GM18507 (cell line): ENCODE results near the gene CAMSAP3.
"Not testable (repeated sequence)": the region's sequence is repeated elsewhere in the genome, so short reads cannot be mapped to it uniquely, and the experiment has no call there.

ENCODE experiments used
- DNase-seq: peaks from one replicate; pipeline ENCODE4 v3.0.0; 2011; ENCODE audit warnings: low read depth; ENCODE audit not compliant: insufficient read length; ENCODE audit errors: extremely low spot score
- FAIRE-seq: peaks from 2 replicates; lab custom pipeline; 2011; peaks lifted over from hg19 to GRCh38; lab: Jason Lieb, UNC

The CAMSAP3 gene

DNA sequence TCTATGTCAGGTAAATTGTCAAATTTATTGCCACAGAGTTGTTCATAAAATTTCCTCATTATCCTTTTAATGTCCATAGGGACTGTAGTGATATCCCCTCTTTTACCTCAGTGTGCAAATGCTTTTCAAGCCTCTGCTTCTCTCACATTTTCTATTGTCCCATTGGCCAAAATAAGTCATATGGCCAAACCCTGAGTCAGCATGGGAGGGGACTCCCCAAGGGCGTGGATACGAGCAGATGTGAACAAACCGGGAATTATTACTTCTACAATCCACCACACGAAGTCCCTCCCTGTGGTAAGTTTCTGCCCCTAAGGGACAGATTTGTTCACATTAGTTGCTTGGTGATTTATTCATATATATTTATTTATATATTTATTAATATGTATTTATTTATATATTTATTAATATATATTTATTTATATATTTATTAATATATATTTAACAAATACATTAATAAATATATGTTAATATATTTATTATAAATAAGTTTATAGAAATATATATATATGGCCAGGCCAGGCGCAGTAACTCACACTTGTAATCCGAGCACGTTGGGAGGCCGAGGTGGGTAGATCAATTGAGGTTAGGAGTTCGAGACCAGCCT lies 20.1 kb upstream of the CAMSAP3 start:
- no peak for DNase-seq
- FAIRE-seq, result no peak

DNA sequence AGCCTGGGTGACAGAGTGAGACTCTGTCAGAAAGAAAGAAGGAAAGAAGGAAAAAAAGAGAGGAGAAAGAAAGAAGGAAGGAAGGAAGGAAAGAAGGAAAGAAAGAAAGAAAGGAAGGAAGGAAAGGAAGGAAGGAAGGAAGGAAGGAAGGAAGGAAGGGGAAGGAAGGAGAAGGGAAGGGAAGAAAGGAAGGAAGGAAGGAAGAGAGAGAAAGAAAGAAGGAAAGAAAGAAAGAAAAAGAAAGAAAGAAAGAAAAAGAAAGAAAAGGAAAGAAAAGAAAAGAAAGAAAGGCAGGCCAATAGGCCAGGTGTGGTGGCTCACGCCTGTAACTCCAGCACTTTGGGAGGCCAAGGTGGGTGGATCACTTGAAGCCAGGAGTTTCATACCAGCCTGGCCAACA lies 18.2 kb upstream of the CAMSAP3 start:
- not testable (repeated sequence) for DNase-seq, FAIRE-seq

DNA sequence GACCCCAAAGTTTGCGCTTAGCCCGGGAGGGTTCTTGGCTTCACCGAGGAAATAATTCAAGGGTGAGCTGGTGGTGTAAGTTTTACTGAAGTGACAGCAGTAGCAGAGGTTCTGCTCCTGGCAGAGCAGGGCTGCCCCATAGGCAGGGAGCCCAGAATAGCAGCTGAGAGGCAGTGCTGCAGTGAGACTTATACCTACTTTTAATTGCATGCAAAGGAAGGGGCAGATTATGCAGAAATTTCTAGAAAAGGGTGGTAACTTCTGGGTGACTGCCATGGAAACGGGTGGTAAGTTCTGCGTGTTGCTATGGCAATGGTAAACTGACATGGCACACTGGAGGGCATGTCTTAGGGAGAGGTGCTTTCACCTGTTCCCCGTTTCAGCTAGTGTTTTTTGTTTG lies 17.5 kb upstream of the CAMSAP3 start:
- FAIRE-seq (no peak), DNase-seq (no peak)

DNA sequence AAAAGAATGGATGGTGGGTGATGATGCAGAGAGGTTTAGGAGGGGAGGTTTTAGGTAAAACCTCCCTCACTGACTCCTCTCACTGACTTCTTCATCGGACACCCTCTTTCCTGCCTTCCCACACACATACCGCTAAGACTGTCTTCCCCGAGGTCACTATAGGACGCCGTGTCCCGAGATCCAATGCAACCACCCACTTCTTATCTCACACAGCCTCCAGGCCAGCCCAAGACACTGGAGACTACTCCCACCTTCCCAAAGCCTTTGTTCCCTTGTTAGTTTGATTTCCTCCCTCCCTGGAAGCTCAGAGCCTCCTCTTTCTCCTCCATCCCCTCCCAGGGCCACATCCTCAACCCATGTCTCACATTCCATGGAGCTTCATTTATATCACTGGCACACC lies 16.5 kb upstream of the CAMSAP3 start:
- FAIRE-seq (no peak), DNase-seq (no peak)

- FAIRE-seq (no peak), DNase-seq (no peak)
These were observed 13.2 kb upstream of the CAMSAP3 start for GRCh38 chr19:7582446-7582845.

GRCh38 chr19:7589822-7590221 lies 5.8 kb upstream of the CAMSAP3 start:
- FAIRE-seq (no peak), DNase-seq (no peak)

GRCh38 chr19:7590256-7590655 lies 5.4 kb upstream of the CAMSAP3 start:
- DNase-seq, result no peak
- FAIRE-seq, result no peak

DNA sequence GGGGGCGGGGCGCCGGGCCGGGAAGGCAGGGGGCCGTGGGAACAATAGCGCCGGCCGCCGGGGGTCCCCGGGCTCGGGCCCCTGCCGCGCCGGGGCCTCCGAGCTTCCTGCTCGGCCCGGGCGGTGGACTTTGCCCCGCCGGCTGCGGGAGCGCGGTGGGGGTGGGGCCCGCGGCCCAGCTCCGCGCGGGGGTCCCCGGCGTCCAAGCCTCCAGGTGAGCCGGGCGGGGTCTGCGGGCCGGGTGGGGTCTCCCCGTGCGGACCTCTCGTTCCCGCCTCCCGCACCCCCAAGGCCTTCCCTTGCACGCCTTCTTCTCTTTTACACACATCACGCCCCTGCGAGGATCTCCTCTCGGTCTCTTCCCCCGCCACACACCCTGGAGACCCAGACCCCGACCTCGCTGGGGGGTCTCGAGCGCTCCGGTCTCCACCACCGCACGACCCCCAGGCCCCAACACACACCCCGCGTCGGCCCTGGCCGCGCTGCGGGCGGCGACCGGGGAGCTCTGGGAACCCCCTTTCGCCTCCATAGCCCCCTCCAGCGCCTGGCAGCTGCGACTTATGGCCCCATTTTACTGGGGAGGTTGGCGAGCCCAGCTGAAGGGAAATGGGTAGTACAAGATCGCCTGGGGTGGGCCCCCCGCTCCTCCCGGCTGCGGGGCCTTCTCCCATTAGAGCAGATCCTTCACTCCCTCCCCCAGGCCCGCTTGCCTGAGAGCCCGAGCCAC lies 711 bp downstream of the CAMSAP3 start:
- FAIRE-seq (no peak), DNase-seq (no peak)

- no peak for DNase-seq
These were observed 2.0 kb downstream of the CAMSAP3 start for GRCh38 chr19:7597689-7598088.

GRCh38 chr19:7598180-7598579 lies 2.5 kb downstream of the CAMSAP3 start:
- FAIRE-seq (no peak), DNase-seq (no peak)

More at GRCh38 chr19:7597689-7598088, 2.0 kb downstream of the CAMSAP3 start:
- FAIRE-seq, result no peak

GRCh38 chr19:7600721-7601120 lies 5.1 kb downstream of the CAMSAP3 start:
- DNase-seq (no peak), FAIRE-seq (no peak)

DNA sequence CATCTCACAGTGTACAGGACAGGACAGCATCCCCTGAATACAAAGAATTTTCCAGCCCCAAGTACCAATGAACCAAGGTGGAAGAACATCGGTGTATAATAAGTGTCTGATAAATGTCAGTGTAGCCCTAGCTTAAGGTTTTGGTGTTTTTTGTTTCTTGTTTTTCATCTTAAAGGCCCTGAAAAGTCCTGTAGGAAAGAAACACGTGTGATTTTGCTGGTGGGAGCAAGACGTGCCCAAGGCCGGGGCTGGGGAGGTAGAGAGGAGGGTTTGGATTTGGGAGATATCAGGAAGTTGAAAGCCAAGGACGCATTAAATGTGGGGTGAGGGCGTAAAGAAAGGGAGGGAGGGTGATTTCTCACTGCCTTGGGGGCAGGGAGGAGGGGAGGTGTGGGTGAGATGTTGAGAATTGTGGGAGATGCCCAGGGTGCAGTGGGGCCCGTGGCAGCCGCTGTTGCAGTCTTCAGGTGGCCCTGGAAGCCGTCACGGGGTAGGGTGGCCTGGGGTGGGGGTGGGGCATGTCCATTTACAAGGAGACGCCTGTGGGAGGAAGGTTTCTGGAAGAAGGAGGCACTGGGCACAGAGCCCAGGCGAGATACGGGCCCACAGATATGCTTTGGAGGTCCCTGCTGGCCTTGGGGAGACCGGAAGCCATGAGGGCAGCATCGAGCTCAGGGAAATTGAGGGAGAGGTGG lies 6.7 kb downstream of the CAMSAP3 start:
- DNase-seq (no peak), FAIRE-seq (no peak)

- FAIRE-seq, result no peak
- no peak for DNase-seq
These were observed 7.4 kb downstream of the CAMSAP3 start for GRCh38 chr19:7602935-7603497.

GRCh38 chr19:7603919-7604318 lies 8.3 kb downstream of the CAMSAP3 start:
- DNase-seq (no peak), FAIRE-seq (no peak)

GRCh38 chr19:7605490-7606222 lies 10.0 kb downstream of the CAMSAP3 start:
- FAIRE-seq, result no peak
- no peak for DNase-seq

- no peak for DNase-seq
- FAIRE-seq, result no peak
These were observed 10.6 kb downstream of the CAMSAP3 start for GRCh38 chr19:7606289-7606688.

- no peak for DNase-seq
- no peak for FAIRE-seq
These were observed 11.7 kb downstream of the CAMSAP3 start for GRCh38 chr19:7607212-7607873.

DNA sequence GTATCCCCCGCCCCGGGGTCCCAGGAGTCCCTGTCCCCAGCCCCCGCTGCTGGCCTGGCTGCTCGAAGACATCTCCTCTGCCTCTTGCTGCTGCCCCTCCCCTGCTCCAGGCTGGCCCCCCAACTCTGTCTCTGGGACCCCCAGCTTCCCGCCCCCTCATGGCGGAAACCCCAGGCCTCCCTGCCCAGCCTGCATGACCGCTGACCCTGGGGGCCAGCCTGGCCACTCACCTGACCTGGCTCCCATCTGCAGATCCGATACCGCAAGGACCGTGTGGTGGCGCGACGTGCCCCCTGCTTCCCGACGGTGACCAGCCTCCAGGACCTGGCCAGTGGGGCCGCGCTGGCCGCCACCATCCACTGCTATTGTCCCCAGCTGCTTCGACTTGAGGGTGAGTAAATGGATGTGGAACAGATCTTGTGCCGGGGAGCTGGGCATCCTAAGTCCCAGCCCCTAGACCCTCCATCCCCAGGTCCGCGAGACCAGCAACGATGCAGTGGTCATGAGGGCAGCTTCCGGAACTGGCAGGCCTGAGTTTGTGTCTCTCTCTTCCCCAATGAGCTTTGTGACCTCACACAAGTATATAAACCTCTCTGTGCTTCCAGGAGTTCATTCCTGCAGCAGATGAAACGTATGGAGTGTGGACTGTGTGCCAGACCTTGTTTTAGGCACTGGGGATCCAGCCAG lies 12.4 kb downstream of the CAMSAP3 start:
- FAIRE-seq (no peak), DNase-seq (no peak)
